WI38 (cell line): ENCODE data around the gene SHC3.

Source experiments
- H3K4me3 ChIP-seq: 2 replicates; pipeline ENCODE4 v1.5.1; 2011; ENCODE audit warnings: low read depth, mild to moderate bottlenecking, control low read depth, low read length
- CTCF ChIP-seq: IDR thresholded peaks from 2 replicates; pipeline ENCODE4 v1.5.1; 2012; ENCODE audit warnings: low read depth, mild to moderate bottlenecking, control low read depth, low read length

The SHC3 gene

GRCh38 chr9:88972401-88972800 is 206.2 kb downstream of the SHC3 start:
- no peak for TF ChIP-seq CTCF
- no peak overlapping the region for H3K4me3 ChIP-seq

GRCh38 chr9:88971131-88971960 is 207.3 kb downstream of the SHC3 start:
- H3K4me3 ChIP-seq: no peak overlapping the region
- no peak for TF ChIP-seq CTCF

GRCh38 chr9:88969646-88970373 is 208.8 kb downstream of the SHC3 start:
- H3K4me3 ChIP-seq: no peak overlapping the region
- TF ChIP-seq CTCF: no peak

GRCh38 chr9:88968799-88969198 is 209.8 kb downstream of the SHC3 start:
- H3K4me3 ChIP-seq: no peak overlapping the region
- no peak for TF ChIP-seq CTCF

- no peak for TF ChIP-seq CTCF
- no peak overlapping the region for H3K4me3 ChIP-seq
These were observed 211.5 kb downstream of the SHC3 start for GRCh38 chr9:88966894-88967676.

GRCh38 chr9:88965473-88965872 is 213.1 kb downstream of the SHC3 start:
- H3K4me3 ChIP-seq: no peak overlapping the region
- no peak for TF ChIP-seq CTCF

GRCh38 chr9:88960632-88961031 is 218.0 kb downstream of the SHC3 start:
- no peak for TF ChIP-seq CTCF
- no peak overlapping the region for H3K4me3 ChIP-seq
